HG02610 (cell line): ENCODE results near the gene YARS1.

Source experiments
- ATAC-seq: cut with Tn5 transposase; IDR thresholded peaks from one replicate; pipeline ENCODE4 v1.9.1; 2021; ENCODE audit warnings: mild to moderate bottlenecking, moderate library complexity; ENCODE audit not compliant: unreplicated experiment

Gene YARS1

DNA sequence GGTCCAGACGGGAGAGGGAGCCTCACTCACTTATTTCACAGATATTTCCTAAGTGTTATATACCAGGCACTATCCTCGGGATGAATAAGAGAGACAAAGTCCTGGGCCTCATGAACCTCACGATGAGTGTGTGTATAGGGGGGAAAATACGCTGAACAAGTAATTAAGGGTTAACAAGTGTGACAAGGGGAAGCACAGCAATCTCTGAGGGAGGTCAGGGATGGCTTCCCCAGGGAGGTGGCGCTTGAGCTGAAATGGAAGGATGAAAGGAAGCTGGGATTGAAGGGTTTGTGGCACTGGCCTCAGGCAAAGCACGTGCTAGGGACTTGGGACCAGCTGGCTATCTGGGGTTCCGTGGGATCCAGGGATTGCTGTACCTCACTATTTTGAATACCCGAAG, 68.2 kb downstream of the YARS1 start:
- ATAC-seq: no peak

DNA sequence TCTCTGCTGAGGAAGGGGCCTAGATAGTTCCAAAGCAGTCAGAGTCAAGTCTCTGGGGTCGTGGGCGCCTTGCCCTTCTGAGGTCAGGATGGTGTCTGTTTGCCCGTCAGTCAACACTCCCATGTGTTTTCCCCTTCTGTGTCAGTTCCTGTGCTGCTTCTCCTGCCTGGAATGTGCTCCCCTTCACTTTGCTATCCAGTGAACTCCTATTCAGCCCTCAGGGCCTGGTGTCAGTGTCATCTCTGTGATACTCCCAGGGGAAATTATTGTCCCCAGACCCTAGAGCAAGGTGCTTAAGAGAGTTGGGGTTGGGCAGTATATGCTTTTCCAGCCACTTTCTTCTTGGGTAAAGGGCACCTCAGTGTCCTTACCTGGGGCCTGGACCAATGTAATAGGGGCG, 68.8 kb downstream of the YARS1 start:
- ATAC-seq: no peak

DNA sequence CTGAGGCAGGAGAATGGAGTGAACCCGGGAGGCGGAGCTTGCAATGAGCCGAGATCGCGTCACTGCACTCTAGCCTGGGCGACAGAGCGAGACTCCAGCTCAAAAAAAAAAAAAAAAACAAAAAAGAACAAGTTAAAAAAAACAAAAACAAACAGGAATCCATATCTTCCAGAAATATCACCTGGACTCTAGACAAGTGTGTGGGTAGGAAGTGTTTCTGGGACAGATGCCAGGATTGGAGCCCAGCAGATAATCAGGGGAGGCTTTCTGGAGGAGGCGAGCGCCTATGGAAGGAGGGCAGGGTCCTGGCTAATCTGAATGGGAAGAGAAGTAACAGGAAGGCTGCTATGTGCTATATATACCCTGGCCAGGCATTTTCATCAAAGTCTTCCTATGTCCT, 71.0 kb downstream of the YARS1 start:
- no peak for ATAC-seq

DNA sequence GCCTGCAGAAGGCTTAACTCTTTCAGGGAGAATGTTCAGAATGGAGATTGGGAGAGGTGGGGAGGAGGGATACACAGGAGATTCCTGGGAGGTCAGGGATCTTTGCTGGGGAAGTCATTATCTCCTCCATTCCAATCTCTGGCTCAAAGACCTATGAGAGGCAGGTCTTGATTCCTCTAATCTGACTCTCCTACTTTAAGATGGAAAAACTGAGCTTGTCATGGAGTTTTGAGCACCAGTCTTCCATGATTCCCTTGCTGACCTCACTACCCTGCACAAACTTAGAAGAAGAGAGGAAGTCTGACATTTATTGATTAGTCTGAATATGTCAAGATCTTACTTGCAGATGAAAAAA, 73.1 kb downstream of the YARS1 start:
- no peak for ATAC-seq

DNA sequence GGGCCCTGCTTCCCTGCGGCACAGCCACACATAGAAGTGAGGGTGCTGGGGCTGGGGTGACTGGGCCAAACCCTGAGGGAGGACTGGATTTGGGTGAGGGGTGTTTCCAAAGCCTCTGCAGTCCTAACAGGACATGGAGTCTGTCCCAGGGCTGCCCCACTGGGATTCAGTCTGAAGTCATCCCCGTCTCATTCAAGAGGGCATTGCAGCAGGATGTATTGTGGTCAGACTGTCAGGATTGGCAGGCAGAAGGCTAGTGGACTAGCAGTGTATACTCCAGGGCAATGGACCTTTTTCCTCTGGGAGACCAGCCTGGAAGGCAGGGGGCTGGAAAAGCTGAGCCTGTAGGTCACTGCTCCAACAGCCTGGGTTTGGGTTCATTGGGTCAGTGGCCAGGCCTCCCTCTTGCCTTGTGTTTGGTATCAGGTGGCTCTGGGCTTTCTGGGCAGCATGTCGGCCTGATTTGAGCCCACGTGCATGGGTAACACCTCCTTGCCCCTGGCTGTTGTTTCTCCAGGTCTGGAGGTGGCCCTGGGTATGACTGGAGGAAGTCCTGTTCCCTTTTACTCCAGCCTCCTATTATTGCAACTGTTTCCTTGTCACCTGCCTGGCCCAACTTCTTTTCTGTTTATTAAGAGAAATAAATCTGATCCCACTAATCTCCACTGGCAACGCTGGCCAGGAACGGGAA, 73.6 kb downstream of the YARS1 start:
- ATAC-seq: no peak

DNA sequence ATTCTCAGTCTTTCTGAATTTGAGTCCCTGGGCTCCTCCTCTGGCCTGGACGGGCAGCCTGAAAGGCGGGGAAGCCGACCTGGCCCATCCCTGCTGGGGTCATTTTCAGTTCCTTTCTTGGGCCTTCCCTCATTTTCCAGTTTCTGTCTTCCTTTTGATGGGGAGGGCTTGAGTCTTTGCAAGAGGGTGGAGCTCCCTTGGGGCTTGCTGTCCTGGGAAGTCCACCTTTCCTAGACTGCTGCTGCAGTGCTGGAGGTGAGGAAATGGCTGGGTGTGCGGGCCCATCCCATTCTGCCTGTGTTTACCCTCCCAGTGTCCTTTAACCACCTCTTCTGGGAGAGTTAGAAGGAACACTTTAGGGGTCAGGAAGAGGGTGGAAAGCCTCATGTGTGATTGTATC, 74.2 kb downstream of the YARS1 start:
- ATAC-seq: no peak

DNA sequence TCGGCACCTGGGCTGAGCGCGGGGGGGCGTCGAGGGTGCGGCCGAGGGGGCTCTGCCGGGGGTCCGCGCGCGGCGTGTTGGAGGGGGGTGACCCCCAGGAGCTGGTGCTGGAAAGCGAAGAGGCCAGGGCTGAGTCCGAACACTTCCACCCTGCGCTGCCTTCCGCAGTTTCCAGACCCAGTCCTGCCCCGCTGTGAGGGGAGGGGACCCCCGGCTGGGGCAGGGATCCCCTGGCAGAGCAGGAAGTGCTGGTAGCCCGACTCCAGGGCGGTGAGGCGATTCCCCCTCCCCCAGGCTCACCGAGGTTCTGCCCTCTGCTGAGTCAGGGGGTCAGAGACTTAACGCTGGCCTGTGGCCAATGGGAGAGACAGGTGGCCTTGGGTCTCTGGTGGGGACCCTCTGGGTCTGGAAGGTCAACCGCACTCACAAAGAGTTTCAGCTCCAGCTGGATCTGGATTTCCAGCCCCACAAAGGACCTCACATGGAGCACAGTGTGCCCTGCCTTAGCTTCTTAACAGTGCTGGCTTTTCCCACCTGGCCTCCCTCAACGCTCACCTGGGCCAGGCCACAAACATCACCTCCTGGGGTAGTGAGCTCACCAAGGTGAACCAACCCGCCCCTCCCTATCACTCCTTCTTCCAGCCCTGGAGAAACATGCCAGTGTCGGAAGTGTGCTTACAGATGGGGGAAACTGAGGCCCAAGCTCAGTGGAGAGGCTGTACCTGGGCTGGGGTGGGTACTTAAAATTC, 74.8 kb downstream of the YARS1 start:
- ATAC-seq: no peak

DNA sequence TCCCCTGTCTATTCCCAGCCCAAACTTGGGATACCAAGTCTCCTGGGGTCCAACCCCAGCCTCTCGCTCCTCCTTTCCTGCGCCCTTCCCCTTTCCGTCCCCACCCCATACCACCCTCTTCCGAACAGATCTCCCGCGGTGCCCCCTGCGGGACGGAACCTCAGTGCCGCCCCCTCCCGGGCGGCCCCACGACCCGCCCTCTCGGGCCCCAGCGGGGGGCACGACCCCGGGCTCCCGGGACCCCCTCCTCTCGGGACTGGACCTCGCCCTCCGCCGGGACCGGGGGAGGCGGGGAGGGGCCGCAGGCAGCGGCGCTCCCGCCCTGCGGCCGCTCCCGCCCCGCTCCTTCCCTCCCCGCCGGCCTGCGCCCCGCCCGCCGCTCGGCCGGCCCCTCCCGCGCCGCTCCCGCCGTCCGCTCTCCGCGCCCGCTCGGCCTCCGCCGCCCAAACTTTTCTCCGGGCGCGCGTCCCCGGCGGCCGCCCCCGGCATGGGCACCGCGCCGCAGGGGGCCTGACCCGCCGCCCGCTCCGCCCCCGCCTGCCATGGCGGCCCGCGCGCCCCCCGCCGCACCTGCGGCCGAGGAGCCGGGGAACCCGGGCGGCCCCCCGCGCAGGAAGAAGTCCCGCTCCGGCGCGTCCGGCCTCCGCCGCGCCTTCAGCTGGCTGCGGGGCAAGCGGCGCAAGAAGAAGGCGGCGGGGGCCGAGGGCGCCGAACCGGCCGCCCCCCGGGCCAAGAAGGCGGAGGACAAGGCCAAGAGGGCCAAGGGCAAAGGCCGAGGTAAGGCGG, 75.6 kb downstream of the YARS1 start:
- no peak for ATAC-seq

DNA sequence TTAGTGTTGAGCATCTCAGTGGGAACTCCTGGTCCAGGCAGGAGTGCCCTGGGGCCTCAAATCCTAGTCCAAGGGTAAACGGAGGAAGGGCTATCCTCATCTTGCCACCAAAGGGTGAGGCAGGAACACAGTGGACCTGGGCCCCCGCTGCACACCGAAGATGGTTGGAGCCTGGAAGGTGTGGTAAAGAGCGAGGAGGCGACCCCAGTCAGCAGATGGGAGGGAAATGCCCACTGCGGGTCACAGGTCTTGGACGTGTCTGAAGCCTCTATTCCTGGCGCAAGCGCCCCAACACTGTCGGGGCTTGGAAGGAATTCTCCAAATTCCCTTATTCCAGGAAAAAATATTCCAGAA, 76.1 kb downstream of the YARS1 start:
- no peak for ATAC-seq

DNA sequence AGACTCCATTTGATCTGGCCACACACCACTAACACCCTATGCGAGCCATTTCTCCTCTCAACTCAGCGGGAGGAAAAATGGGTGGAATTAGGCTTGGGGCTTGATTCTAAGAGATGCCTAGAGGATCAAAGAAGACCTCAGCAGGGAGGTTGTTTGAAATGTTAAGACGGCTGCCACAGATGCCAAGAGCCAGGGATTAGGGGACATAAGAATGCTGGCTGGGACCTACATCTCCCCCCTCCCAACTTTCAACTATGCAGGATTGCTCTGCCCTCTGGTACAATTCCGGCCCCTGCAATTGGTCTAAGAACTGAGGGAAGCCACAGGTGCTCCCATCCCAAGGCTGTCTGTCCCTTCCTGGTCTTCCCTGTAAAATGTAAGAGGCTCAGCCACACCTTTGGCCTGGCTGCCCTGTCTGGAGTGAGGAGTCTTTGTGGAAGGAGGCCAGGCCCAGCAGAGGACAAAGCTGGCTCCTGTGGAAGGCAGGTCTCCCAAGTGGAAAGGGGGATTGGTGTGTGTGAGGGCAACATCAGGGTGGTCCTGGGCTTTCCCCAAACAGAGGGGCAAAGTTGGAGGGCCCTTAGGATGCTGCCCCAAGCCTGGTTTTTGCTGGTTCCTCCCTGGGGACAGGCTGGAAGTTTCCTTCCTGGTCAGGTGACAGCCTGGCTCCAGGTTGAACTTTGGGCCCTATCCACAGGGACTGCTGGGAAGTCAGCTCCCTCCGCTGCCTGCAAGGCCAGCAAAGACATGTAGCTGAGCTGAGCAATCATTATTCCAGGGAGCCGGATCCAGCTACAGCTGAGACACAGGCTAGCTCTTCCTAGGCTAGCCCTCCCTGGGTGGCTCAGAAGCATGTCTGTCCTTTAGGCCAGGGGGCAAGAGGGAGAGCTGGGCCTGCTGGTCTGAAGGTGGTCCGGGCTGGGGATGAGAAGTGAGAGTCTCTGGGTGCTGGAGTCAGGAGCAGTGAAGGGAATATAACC, 80.1 kb downstream of the YARS1 start:
- ATAC-seq: no peak

DNA sequence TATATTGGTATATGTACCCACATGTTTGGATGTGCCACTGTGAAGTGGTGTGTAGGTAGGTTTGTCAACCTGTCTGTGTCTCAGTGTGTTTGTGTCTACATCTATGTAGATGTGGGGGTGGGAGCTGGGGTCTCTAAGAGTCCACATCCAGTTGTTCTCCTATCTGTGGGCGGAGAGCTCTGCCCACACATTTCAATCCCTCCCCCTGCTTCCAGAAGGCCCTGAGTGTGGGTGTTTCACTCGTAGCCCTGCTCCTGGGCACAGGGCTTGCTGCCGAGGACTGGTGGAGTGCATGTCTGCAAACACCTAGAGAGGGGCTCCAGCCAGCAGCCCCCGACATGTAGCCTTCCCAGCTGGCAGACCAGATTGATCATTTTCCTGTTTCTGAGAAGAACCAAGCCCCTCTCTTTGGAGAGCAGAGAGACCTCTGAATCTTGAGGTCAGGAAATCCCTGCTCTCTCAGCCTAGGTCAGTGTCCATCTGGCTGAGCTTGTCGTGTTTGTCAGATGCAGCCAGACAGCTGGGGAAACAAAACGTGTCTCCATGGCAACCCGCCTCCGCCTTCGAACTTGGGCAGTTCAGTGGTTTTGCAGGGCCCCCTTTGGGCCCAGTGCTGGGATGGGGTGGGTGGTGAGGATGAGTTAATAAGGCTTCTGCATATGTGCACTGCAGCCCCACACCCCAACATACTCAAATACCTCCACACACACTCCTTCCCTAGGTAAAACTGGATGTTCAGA, 83.4 kb downstream of the YARS1 start:
- ATAC-seq: no peak

DNA sequence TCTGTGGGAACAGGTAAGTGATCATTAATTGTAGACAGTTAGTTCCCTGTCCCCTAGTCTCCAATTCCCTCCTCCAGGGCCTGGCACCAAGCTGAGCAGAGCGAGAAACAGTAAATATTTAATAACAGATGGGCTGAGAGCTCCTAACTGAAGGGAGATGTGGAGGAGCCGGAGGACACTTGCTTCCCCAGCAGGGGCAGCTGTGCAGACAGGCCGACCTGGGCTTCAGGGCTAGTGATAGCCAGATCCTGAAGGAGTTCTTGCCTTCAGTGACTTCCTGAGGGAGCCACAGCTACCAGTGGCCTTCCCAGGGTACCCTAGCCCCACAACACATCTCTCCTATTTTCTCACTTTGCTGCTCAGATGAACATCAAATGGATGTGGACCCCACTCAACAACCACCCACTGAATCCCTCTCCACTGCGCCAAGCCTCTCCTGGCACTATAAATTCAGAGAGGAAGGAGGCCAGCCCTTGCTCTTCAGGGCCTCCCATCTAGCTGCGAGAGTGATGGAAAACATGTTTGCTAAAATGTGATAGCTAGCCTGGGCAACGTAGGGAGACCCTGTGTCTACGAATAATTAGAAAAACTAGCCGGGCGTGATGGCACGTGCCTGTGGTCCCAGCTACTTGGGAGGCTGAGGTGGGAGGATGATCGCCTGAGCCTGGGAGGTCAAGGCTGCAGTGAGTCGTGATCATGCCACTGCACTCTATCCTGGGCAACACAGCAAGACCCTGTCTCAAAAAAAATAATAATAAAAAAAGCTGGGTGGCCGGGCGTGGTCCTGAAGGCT, 87.7 kb downstream of the YARS1 start:
- ATAC-seq: no peak

DNA sequence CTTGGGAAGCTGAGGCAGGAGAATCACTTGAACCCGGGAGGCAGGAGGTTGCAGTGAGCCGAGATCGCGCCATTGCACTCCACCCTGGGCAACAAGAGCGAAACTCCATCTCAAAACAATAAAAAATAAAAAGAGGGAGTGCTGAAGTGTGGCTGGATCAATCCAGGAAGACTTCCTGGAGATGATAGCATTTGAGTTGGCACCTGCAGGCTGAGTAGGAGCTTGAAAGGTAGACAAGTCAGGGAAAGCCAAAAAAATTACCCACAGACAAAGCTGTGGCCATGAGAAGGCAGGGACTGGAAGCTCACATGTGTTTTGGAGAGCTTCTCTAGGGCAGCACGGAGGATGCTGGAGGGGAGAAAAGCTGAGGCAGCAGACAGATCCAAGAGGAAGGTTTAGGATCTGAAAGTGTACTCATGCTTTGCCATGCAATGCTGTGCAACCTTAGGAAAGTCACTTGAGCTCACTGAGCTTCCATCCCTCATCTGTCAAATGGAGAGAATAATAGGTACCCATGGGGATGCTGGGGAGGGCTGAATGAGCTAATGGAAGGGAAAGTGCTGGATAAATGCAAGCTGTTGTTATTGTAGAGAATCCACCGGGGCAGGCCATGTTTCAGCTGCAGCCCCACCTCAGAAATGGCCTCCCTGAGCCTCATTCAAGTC, 88.6 kb downstream of the YARS1 start:
- ATAC-seq: no peak

DNA sequence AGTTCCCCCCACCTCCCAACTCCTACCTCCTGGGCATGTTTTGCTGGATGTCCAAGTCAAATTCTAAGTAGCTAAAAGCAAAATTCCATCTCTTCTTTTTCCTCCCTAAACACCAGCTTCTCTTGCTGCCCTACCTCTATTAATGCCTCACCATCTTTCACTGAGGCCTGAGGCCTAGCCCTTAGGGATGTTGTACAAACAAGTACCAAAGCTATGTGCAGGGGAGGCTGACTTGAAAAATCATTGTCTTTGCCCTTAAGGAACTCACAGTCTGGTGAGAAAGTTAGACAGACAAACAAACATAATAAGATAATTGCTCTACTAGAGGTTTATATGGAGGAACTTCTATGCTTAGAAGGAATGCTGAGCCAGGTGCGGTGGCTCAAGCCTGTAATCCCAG, 89.3 kb downstream of the YARS1 start:
- ATAC-seq: no peak

DNA sequence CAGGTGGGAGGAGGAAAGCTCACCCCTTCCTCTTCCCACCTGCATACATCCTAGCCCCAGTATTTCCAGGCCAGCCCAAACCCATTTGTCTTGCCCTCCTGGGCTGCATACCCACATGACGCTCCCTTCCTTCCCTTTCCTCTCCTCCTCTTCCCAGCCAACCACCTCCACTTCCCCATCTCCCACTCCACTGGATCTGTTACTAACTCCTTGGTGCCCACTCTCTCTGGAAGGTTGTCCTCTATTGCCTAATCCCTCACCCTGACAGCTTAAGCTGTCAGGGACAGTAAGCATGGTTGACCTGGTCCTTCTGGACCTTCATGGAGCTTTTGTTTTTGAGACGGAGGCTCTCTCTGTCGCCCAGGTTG, 91.6 kb downstream of the YARS1 start:
- ATAC-seq: no peak
